Measurements from ENCODE around the gene TUBB4A. TPM values are rescaled to one million over a fixed set of nuclear protein-coding genes. Genes with fewer than 3 reads are reported as not detected.

TUBB4A gene
- total RNA-seq, 3 donors from 2014 or later: 0.26 to 14.6 (median 0.82) TPM

Other genes with a start within 250 kb of the TUBB4A start
- 10 to 100 TPM; 32.5 to 75.3 (median 33.7) TPM for gene MLLT1, start 222.3 kb downstream of the TUBB4A start, total RNA-seq
- not detected for gene ACER1, start 168.7 kb downstream of the TUBB4A start, total RNA-seq
- gene CLPP, start 140.8 kb downstream of the TUBB4A start, total RNA-seq: 10 to 100 TPM; 54.9 to 67.2 (median 61.1) TPM
- gene ALKBH7, start 129.5 kb downstream of the TUBB4A start, total RNA-seq: 100 to 1,000 TPM in 2 of 3 donors, 10 to 100 TPM in 1; 87.5 to 173 (median 110) TPM
- gene PSPN, start 126.4 kb downstream of the TUBB4A start, total RNA-seq: 1 to 10 TPM; 2.0 to 2.8 (median 2.5) TPM
- 10 to 100 TPM; 51.1 to 63.1 (median 59.1) TPM for gene GTF2F1, start 109.1 kb downstream of the TUBB4A start, total RNA-seq
- gene KHSRP, start 77.5 kb downstream of the TUBB4A start, total RNA-seq: 100 to 1,000 TPM; 187 to 241 (median 236) TPM
- 1 to 10 TPM in 1 of 3 donors, under 1 TPM in 2; 0.32 to 1.4 (median 0.43) TPM for gene SLC25A41, start 68.5 kb downstream of the TUBB4A start, total RNA-seq
- 100 to 1,000 TPM; 106 to 181 (median 116) TPM for gene SLC25A23, start 42.5 kb downstream of the TUBB4A start, total RNA-seq
- gene CRB3, start 38.0 kb downstream of the TUBB4A start, total RNA-seq: 100 to 1,000 TPM in 1 of 3 donors, 10 to 100 TPM in 2; 49.9 to 139 (median 86.0) TPM
- gene DENND1C, start 20.5 kb downstream of the TUBB4A start, total RNA-seq: 1 to 10 TPM; 3.8 to 4.7 (median 4.1) TPM
- 1 to 10 TPM in 2 of 3 donors, under 1 TPM in 1; 0.58 to 1.2 (median 1.0) TPM for gene TNFSF9, start 28.7 kb upstream of the TUBB4A start, total RNA-seq
- gene CD70, start 88.8 kb upstream of the TUBB4A start, total RNA-seq: 1 to 10 TPM in 1 of 3 donors, not detected in 2; 1.0 TPM
- gene TNFSF14, start 167.9 kb upstream of the TUBB4A start, total RNA-seq: 1 to 10 TPM; 1.3 to 1.9 (median 1.6) TPM
- gene C3, start 218.3 kb upstream of the TUBB4A start, total RNA-seq: 100 to 1,000 TPM in 2 of 3 donors, 10 to 100 TPM in 1; 42.2 to 473 (median 261) TPM
- gene GPR108, start 235.3 kb upstream of the TUBB4A start, total RNA-seq: 100 to 1,000 TPM in 1 of 3 donors, 10 to 100 TPM in 2; 74.8 to 115 (median 89.2) TPM
- 100 to 1,000 TPM in 1 of 3 donors, 10 to 100 TPM in 2; 72.8 to 121 (median 79.5) TPM for gene TRIP10, start 237.4 kb upstream of the TUBB4A start, total RNA-seq

All from mucosa of descending colon (tissue), 3 donors.